Left ventricle myocardium superior (tissue), 1 donor: ENCODE results near the gene TULP1. TPM values are rescaled to one million over a fixed set of nuclear protein-coding genes. Genes with fewer than 3 reads are reported as not detected.

Experiments
- ATAC-seq: fragments of 200-7000 bp; cut with Tn5 transposase; one replicate; pipeline ENCODE4 v1.9.1; 2020; ENCODE audit warnings: mild to moderate bottlenecking, moderate library complexity
- DNase-seq: peaks from one replicate; pipeline ENCODE4 v3.0.0-alpha.2; 2020
- intact Hi-C: fragments of 100-400 bp; cut with micrococcal nuclease; formaldehyde crosslinking; loops from one replicate; pipeline ENCODE4 v1.11.0; 2022
- microRNA-seq: library from miRNA; unstranded; fragments of <30 nt; microRNA quantifications from one replicate; pipeline ENCODE4 v1.2.0, GENCODE V29; 2020; ENCODE audit warnings: borderline number of aligned reads
- total RNA-seq: library from RNA; stranded (reverse); fragmentation: NEBNext Ultra II Directional; extraction: Animal tissue kit (Norgen Biotek cat#: 25700); gene quantifications from one replicate; pipeline ENCODE4 v1.2.1, GENCODE V29; 2021
- donor health status: DM: no; HTN: yes; CAD: no; lungs with severe emphysema.

Gene TULP1
- total RNA-seq, 1 donor from 2014 or later, result not detected

GRCh38 chr6:35448191-35448590, 64.5 kb downstream of the TULP1 start:
- no peak for ATAC-seq
- intact Hi-C loops, result loop anchor here (5.0 kb wide), 1 partner anchor 106 kb away; the partner anchor contains the start of gene PPARD
- DNase-seq, result no peak

Small RNAs within 50 kb of the gene (microRNA-seq; reads per million reads assigned to microRNA genes)
- not detected for gene MIR7111

Other genes starting within 250 kb of the TULP1 start
- gene DEF6, start 215.1 kb downstream of the TULP1 start, total RNA-seq, result 1.8 TPM
- gene PPARD, start 170.3 kb downstream of the TULP1 start, total RNA-seq, result 15.1 TPM
- gene FANCE, start 60.6 kb downstream of the TULP1 start, total RNA-seq, result 3.8 TPM
- 560 TPM for gene RPL10A, start 44.5 kb downstream of the TULP1 start, total RNA-seq
- 30.4 TPM for gene TEAD3, start 15.8 kb downstream of the TULP1 start, total RNA-seq
- gene FKBP5, start 176.0 kb upstream of the TULP1 start, total RNA-seq, result 82.8 TPM
- gene ARMC12, start 224.1 kb upstream of the TULP1 start, total RNA-seq, result not detected